ENCODE results near the gene SEC31B.

SEC31B gene

GRCh38 chr10:100485366-100485765 is 34.3 kb downstream of the SEC31B start:
- Histone ChIP-seq H3K4me3 (ENCODE audit: low read depth, low read length, poor library complexity, severe bottlenecking) (no peak overlapping the region), H3F3A (ENCODE audit: insufficient read depth, low read length) (no peaks in the 10 kb centered on the region), H3K9me3 (ENCODE audit: low read length) (no peaks in the 10 kb centered on the region), H4K20me1 (ENCODE audit: insufficient read depth, low read length) (no peaks in the 10 kb centered on the region), H3K4me1 (ENCODE audit: insufficient read depth, low read length, severe bottlenecking) (peaks cover 14% of the 10 kb centered on the region), H3K36me3 (ENCODE audit: insufficient read depth, low read length) (no peaks in the 10 kb centered on the region), H3K27me3 (ENCODE audit: insufficient read depth, low read length) (no peaks in the 10 kb centered on the region), H3K9ac (ENCODE audit: low read length) (no peak overlapping the region), H2AFZ (ENCODE audit: low read length) (no peak overlapping the region), H3K79me2 (ENCODE audit: insufficient read depth, low read length) (no peaks in the 10 kb centered on the region), H3K27ac (ENCODE audit: low read depth, low read length, poor library complexity, severe bottlenecking) (no peak overlapping the region), H3K4me2 (ENCODE audit: low read length) (no peak overlapping the region), H3K9me2 (ENCODE audit: low read depth, low read length) (no peaks in the 10 kb centered on the region)
- TF ChIP-seq CTCF (IDR thresholded peaks at IDR 0.05; ENCODE audit: low read length) (no peak), EZH2 (IDR thresholded peaks at IDR 0.05; ENCODE audit: borderline replicate concordance, low read length) (no peak)

- H3F3A ChIP-seq (ENCODE audit: insufficient read depth, low read length), result no peaks in the 10 kb centered on the region
- no peak overlapping the region for H3K27ac ChIP-seq (ENCODE audit: low read depth, low read length, poor library complexity, severe bottlenecking)
- no peak overlapping the region for H3K9ac ChIP-seq (ENCODE audit: low read length)
- TF ChIP-seq EZH2 (IDR thresholded peaks at IDR 0.05; ENCODE audit: borderline replicate concordance, low read length), result no peak
- no peak for TF ChIP-seq CTCF (IDR thresholded peaks at IDR 0.05; ENCODE audit: low read length)
- H3K4me1 ChIP-seq (ENCODE audit: insufficient read depth, low read length, severe bottlenecking), result peaks cover 14% of the 10 kb centered on the region
- H2AFZ ChIP-seq (ENCODE audit: low read length), result no peak overlapping the region
- H4K20me1 ChIP-seq (ENCODE audit: insufficient read depth, low read length), result no peaks in the 10 kb centered on the region
- no peaks in the 10 kb centered on the region for H3K36me3 ChIP-seq (ENCODE audit: insufficient read depth, low read length)
- no peak overlapping the region for H3K4me2 ChIP-seq (ENCODE audit: low read length)
- H3K79me2 ChIP-seq (ENCODE audit: insufficient read depth, low read length), result no peaks in the 10 kb centered on the region
- H3K27me3 ChIP-seq (ENCODE audit: insufficient read depth, low read length), result no peaks in the 10 kb centered on the region
- no peaks in the 10 kb centered on the region for H3K9me2 ChIP-seq (ENCODE audit: low read depth, low read length)
- no peak overlapping the region for H3K4me3 ChIP-seq (ENCODE audit: low read depth, low read length, poor library complexity, severe bottlenecking)
- H3K9me3 ChIP-seq (ENCODE audit: low read length), result no peaks in the 10 kb centered on the region
These were observed 35.6 kb downstream of the SEC31B start for GRCh38 chr10:100483876-100484666.

- Histone ChIP-seq H3K4me1 (ENCODE audit: insufficient read depth, low read length, severe bottlenecking) (peaks cover 14% of the 10 kb centered on the region), H2AFZ (ENCODE audit: low read length) (no peak overlapping the region), H3K79me2 (ENCODE audit: insufficient read depth, low read length) (no peaks in the 10 kb centered on the region), H3K4me3 (ENCODE audit: low read depth, low read length, poor library complexity, severe bottlenecking) (no peak overlapping the region), H3K36me3 (ENCODE audit: insufficient read depth, low read length) (no peaks in the 10 kb centered on the region), H3K4me2 (ENCODE audit: low read length) (peak overlapping the region; percentile 59; the same call in 1 of the 2 replicates), H3K9ac (ENCODE audit: low read length) (no peak overlapping the region), H3K27me3 (ENCODE audit: insufficient read depth, low read length) (no peaks in the 10 kb centered on the region), H3K27ac (ENCODE audit: low read depth, low read length, poor library complexity, severe bottlenecking) (no peak overlapping the region), H3K9me3 (ENCODE audit: low read length) (no peaks in the 10 kb centered on the region), H4K20me1 (ENCODE audit: insufficient read depth, low read length) (no peaks in the 10 kb centered on the region), H3F3A (ENCODE audit: insufficient read depth, low read length) (no peaks in the 10 kb centered on the region), H3K9me2 (ENCODE audit: low read depth, low read length) (no peaks in the 10 kb centered on the region)
- no peak for TF ChIP-seq EZH2 (IDR thresholded peaks at IDR 0.05; ENCODE audit: borderline replicate concordance, low read length)
- no peak for TF ChIP-seq CTCF (IDR thresholded peaks at IDR 0.05; ENCODE audit: low read length)
These were observed 36.9 kb downstream of the SEC31B start for GRCh38 chr10:100482834-100483185.

Measured in OCI-LY1 (cell line).